ENCODE data around the gene TSN. TPM values are rescaled to one million over a fixed set of nuclear protein-coding genes. Genes with fewer than 3 reads are reported as not detected.
"Not testable (repeated sequence)": the region's sequence is repeated elsewhere in the genome, so short reads cannot be mapped to it uniquely, and the experiment has no call there.

TSN gene
- polyA plus RNA-seq, 4 donors, result 74.8 to 93.2 (median 89.1) TPM

- no peak for DNase-seq (ENCODE audit: low read depth in 4 of 4, low spot score in 2 of 4)
Observed at GRCh38 chr2:121794233-121794632, 38.8 kb downstream of the TSN start.

- DNase-seq (ENCODE audit: low read depth in 4 of 4, low spot score in 2 of 4), result no peak
Observed at GRCh38 chr2:121796239-121796638, 40.8 kb downstream of the TSN start.

GRCh38 chr2:121798617-121799016 lies 43.2 kb downstream of the TSN start:
- no peak for DNase-seq (ENCODE audit: low read depth in 4 of 4, low spot score in 2 of 4)

GRCh38 chr2:121801916-121802315 lies 46.5 kb downstream of the TSN start:
- DNase-seq (ENCODE audit: low read depth in 4 of 4, low spot score in 2 of 4), result no peak

GRCh38 chr2:121803503-121803902 lies 48.1 kb downstream of the TSN start:
- no peak for DNase-seq (ENCODE audit: low read depth in 4 of 4, low spot score in 2 of 4)

- DNase-seq (ENCODE audit: low read depth in 4 of 4, low spot score in 2 of 4), result no peak
Observed at GRCh38 chr2:121804340-121804739, 48.9 kb downstream of the TSN start.

GRCh38 chr2:121804997-121805765 lies 49.7 kb downstream of the TSN start:
- DNase-seq (ENCODE audit: low read depth in 4 of 4, low spot score in 2 of 4), result no peak

GRCh38 chr2:121805766-121806143 lies 50.3 kb downstream of the TSN start:
- no peak for DNase-seq (ENCODE audit: low read depth in 4 of 4, low spot score in 2 of 4)

GRCh38 chr2:121807771-121808170 lies 52.3 kb downstream of the TSN start:
- DNase-seq (ENCODE audit: low read depth in 4 of 4, low spot score in 2 of 4), result not testable (repeated sequence)

GRCh38 chr2:121809607-121810006 lies 54.2 kb downstream of the TSN start:
- no peak for DNase-seq (ENCODE audit: low read depth in 4 of 4, low spot score in 2 of 4)

- DNase-seq (ENCODE audit: low read depth in 4 of 4, low spot score in 2 of 4), result peak in 3 of 4 donors; percentile 50 to 75 (median 62)
Observed at GRCh38 chr2:121810959-121811853, 55.8 kb downstream of the TSN start.

GRCh38 chr2:121813083-121813482 lies 57.6 kb downstream of the TSN start:
- not testable (repeated sequence) for DNase-seq (ENCODE audit: low read depth in 4 of 4, low spot score in 2 of 4)

- no peak for DNase-seq (ENCODE audit: low read depth in 4 of 4, low spot score in 2 of 4)
Observed at GRCh38 chr2:121815216-121815615, 59.8 kb downstream of the TSN start.

GRCh38 chr2:121816797-121817196 lies 61.3 kb downstream of the TSN start:
- DNase-seq (ENCODE audit: low read depth in 4 of 4, low spot score in 2 of 4), result no peak

GRCh38 chr2:121817304-121817703 lies 61.9 kb downstream of the TSN start:
- DNase-seq (ENCODE audit: low read depth in 4 of 4, low spot score in 2 of 4), result not testable (repeated sequence)

Other genes with a start within 250 kb of the TSN start
- 1 to 10 TPM in 2 of 4 donors, not detected in 2; 1.8 to 2.3 TPM for gene RNU4ATAC, start 224.8 kb upstream of the TSN start, polyA plus RNA-seq (ENCODE audit: insufficient read length in 4 of 4)
- 10 to 100 TPM; 38.8 to 49.2 (median 43.4) TPM for gene CLASP1, start 106.2 kb upstream of the TSN start, polyA plus RNA-seq (ENCODE audit: insufficient read length in 4 of 4)
- gene NIFK, start 18.8 kb upstream of the TSN start, polyA plus RNA-seq (ENCODE audit: insufficient read length in 4 of 4), result 10 to 100 TPM; 59.9 to 64.7 (median 63.8) TPM